Measurements from ENCODE around the gene WDR64.
"Not testable (repeated sequence)": the region's sequence is repeated elsewhere in the genome, so short reads cannot be mapped to it uniquely, and the experiment has no call there.

WDR64 gene

GRCh38 chr1:241703739-241704138 lies 51.7 kb downstream of the WDR64 start:
- DNase-seq = not testable (repeated sequence)

- no peak for DNase-seq
Observed at GRCh38 chr1:241706257-241706656, 54.2 kb downstream of the WDR64 start.

GRCh38 chr1:241706967-241707366 lies 54.9 kb downstream of the WDR64 start:
- DNase-seq = no peak

GRCh38 chr1:241707442-241707841 lies 55.4 kb downstream of the WDR64 start:
- DNase-seq = no peak

GRCh38 chr1:241711326-241711725 lies 59.2 kb downstream of the WDR64 start:
- DNase-seq = no peak

- DNase-seq = no peak
Observed at GRCh38 chr1:241713316-241713715, 61.2 kb downstream of the WDR64 start.

GRCh38 chr1:241714321-241715218 lies 62.5 kb downstream of the WDR64 start:
- DNase-seq = no peak

- DNase-seq = no peak
Observed at GRCh38 chr1:241715435-241715834, 63.4 kb downstream of the WDR64 start.

GRCh38 chr1:241715956-241716355 lies 63.9 kb downstream of the WDR64 start:
- DNase-seq = no peak

- no peak for DNase-seq
Observed at GRCh38 chr1:241716915-241717656, 65.0 kb downstream of the WDR64 start.

GRCh38 chr1:241717975-241718374 lies 65.9 kb downstream of the WDR64 start:
- no peak for DNase-seq

GRCh38 chr1:241721011-241721410 lies 68.9 kb downstream of the WDR64 start:
- no peak for DNase-seq

GRCh38 chr1:241722947-241723346 lies 70.9 kb downstream of the WDR64 start:
- DNase-seq = no peak

- DNase-seq = no peak
Observed at GRCh38 chr1:241724741-241725356, 72.8 kb downstream of the WDR64 start.

GRCh38 chr1:241730031-241730430 lies 78.0 kb downstream of the WDR64 start:
- DNase-seq = no peak

GRCh38 chr1:241733899-241734298 lies 81.8 kb downstream of the WDR64 start:
- no peak for DNase-seq

- no peak for DNase-seq
Observed at GRCh38 chr1:241734533-241734932, 82.5 kb downstream of the WDR64 start.

GRCh38 chr1:241735493-241735926 lies 83.4 kb downstream of the WDR64 start:
- not testable (repeated sequence) for DNase-seq

GRCh38 chr1:241736387-241736786 lies 84.3 kb downstream of the WDR64 start:
- no peak for DNase-seq

- no peak for DNase-seq
Observed at GRCh38 chr1:241738284-241739078, 86.4 kb downstream of the WDR64 start.

GRCh38 chr1:241742084-241742483 lies 90.0 kb downstream of the WDR64 start:
- no peak for DNase-seq

GRCh38 chr1:241744591-241744990 lies 92.5 kb downstream of the WDR64 start:
- DNase-seq = no peak

GRCh38 chr1:241747992-241748391 lies 95.9 kb downstream of the WDR64 start:
- no peak for DNase-seq

Measured in NCI-H1417 treated with DMSO at 0.1 percent for 48 hours (cell line).